Measurements from ENCODE around the gene UCHL1. TPM values are rescaled to one million over a fixed set of nuclear protein-coding genes. Genes with fewer than 3 reads are reported as not detected.
"Not testable (repeated sequence)": the region's sequence is repeated elsewhere in the genome, so short reads cannot be mapped to it uniquely, and the experiment has no call there.

UCHL1 gene
- total and polyA plus RNA-seq, 3 experiments from 2014 or later, result 0.75 to 0.83 TPM; not detected in 1

- Histone ChIP-seq H3K27ac (ENCODE audit: low read depth, low read length) (no peak overlapping the region), H3K4me3 (ENCODE audit: low read length) (no peak overlapping the region), H3K27me3 (ENCODE audit: insufficient read depth, low read length, poor library complexity, severe bottlenecking) (no peaks in the 10 kb centered on the region), H3K9me3 (ENCODE audit: low read length) (no peaks in the 10 kb centered on the region), H3K4me1 (ENCODE audit: insufficient read depth, low read length) (no peaks in the 10 kb centered on the region), H3K36me3 (ENCODE audit: insufficient read depth, low read length) (no peaks in the 10 kb centered on the region)
- no peak overlapping the region for H3K27ac Mint-ChIP-seq
- ChIA-PET CTCF (no interaction called here), POLR2A (no interaction called here)
- no peak overlapping the region for H3K4me3 Mint-ChIP-seq
- no peak for DNase-seq
- H3K36me3 Mint-ChIP-seq, result no peaks in the 10 kb centered on the region
- no peaks in the 10 kb centered on the region for H3K4me1 Mint-ChIP-seq
- peaks cover 0 to 9% of the 10 kb centered on the region in 2 donors for H3K27me3 Mint-ChIP-seq
- H3K9me3 Mint-ChIP-seq, result peaks cover 0 to 2% (median 0%) of the 10 kb centered on the region in 5 donors
These were observed 11.3 kb downstream of the UCHL1 start for GRCh38 chr4:41267997-41268396.

- no peak overlapping the region for H3K27ac ChIP-seq (ENCODE audit: low read depth, low read length)
- Mint-ChIP-seq H3K27me3 (peaks cover 0 to 3% of the 10 kb centered on the region in 2 donors), H3K9me3 (peaks cover 0 to 2% (median 0%) of the 10 kb centered on the region in 5 donors), H3K4me1 (no peaks in the 10 kb centered on the region), H3K27ac (no peak overlapping the region), H3K4me3 (no peak overlapping the region), H3K36me3 (no peaks in the 10 kb centered on the region)
- no peaks in the 10 kb centered on the region for H3K36me3 ChIP-seq (ENCODE audit: insufficient read depth, low read length)
- no peak overlapping the region for H3K4me3 ChIP-seq (ENCODE audit: low read length)
- no peaks in the 10 kb centered on the region for H3K4me1 ChIP-seq (ENCODE audit: insufficient read depth, low read length)
- POLR2A ChIA-PET, result no interaction called here
- H3K27me3 ChIP-seq (ENCODE audit: insufficient read depth, low read length, poor library complexity, severe bottlenecking), result no peaks in the 10 kb centered on the region
- CTCF ChIA-PET, result interaction anchor here (1.1 kb wide), 1 partner anchor 12 kb away, joined by 3 read pairs; no protein-coding TSS in a partner anchor
- no peak for DNase-seq
- H3K9me3 ChIP-seq (ENCODE audit: low read length), result no peaks in the 10 kb centered on the region
These were observed 12.2 kb downstream of the UCHL1 start for GRCh38 chr4:41268721-41269517.

DNA sequence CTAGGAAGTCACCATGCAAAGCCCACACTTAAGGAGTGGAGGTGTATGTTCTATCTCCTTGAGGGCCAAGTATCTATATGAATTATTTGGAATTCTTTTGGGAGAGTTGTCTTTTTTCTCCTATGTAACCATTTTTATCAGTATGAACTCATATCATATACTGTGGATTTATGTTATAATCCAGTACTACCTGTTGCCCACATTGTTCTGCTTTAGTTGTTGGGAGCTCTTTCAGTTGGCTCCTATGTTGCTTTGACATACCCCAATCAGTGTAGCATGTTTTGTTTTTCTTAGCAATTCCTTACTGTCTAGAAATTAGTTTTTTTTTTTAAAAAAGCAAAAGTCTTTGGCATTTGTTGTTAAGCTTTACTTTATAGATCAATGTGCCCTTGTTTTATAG lies 13.0 kb downstream of the UCHL1 start:
- Mint-ChIP-seq H3K27ac (no peak overlapping the region), H3K27me3 (no peaks in the 10 kb centered on the region), H3K4me3 (no peak overlapping the region), H3K4me1 (no peaks in the 10 kb centered on the region), H3K36me3 (no peaks in the 10 kb centered on the region), H3K9me3 (peaks cover 0 to 2% (median 0%) of the 10 kb centered on the region in 5 donors)
- H3K4me3 ChIP-seq (ENCODE audit: low read length), result no peak overlapping the region
- CTCF ChIA-PET, result interaction anchor here (1.1 kb wide), 1 partner anchor 11 kb away, joined by 3 read pairs; no protein-coding TSS in a partner anchor
- DNase-seq, result no peak
- no peaks in the 10 kb centered on the region for H3K9me3 ChIP-seq (ENCODE audit: low read length)
- no peaks in the 10 kb centered on the region for H3K4me1 ChIP-seq (ENCODE audit: insufficient read depth, low read length)
- no peaks in the 10 kb centered on the region for H3K27me3 ChIP-seq (ENCODE audit: insufficient read depth, low read length, poor library complexity, severe bottlenecking)
- POLR2A ChIA-PET, result no interaction called here
- no peak overlapping the region for H3K27ac ChIP-seq (ENCODE audit: low read depth, low read length)
- no peaks in the 10 kb centered on the region for H3K36me3 ChIP-seq (ENCODE audit: insufficient read depth, low read length)

DNA sequence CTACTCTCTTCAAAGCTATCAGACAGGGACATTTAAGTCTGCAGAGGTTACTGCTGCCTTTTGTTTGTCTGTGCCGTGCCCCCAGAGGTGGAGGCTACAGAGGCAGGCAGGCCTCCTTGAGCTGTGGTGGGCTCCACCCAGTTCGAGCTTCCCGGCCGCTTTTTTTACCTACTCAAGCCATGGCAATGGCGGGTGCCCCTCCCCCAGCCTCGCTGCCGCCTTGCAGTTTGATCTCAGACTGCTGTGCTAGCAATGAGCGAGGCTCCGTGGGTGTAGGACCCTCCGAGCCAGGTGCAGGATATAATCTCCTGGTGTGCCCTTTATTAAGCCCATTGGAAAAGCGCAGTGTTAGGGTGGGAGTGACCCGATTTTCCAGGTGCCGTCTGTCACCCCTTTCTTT lies 19.2 kb downstream of the UCHL1 start:
- H3K27me3 ChIP-seq (ENCODE audit: insufficient read depth, low read length, poor library complexity, severe bottlenecking); H3K4me1 ChIP-seq (ENCODE audit: insufficient read depth, low read length); H3K9me3 ChIP-seq (ENCODE audit: low read length); H3K9me3 Mint-ChIP-seq; H3K36me3 Mint-ChIP-seq; H3K4me3 ChIP-seq (ENCODE audit: low read length); H3K4me1 Mint-ChIP-seq; CTCF ChIA-PET; H3K27ac Mint-ChIP-seq; DNase-seq; H3K36me3 ChIP-seq (ENCODE audit: insufficient read depth, low read length); H3K27ac ChIP-seq (ENCODE audit: low read depth, low read length); H3K4me3 Mint-ChIP-seq: not testable (repeated sequence)
- POLR2A ChIA-PET, result interaction anchor here (0.6 kb wide), 1 partner anchor 1217 kb away, joined by 3 read pairs; no protein-coding TSS in a partner anchor
- H3K27me3 Mint-ChIP-seq, result peaks cover 2 to 19% of the 10 kb centered on the region in 2 donors

DNA sequence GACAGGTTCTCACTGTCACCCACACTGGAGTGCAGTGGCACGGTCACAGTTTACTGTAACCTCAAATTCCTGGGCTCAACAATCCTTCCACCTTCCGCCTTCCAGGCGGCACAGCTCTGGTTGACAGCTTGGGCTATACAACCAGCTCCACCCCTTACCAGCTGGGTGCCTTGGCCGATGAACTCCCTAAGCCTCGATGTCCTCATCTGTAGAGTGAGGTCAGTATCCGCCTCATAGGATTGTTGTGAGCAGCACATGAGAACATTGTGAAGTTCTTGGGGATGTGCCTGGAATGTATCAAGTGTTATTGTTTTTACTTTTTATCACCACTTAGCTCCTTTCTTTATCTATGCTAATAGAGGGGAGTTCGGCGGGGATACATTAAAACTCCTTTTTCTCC lies 23.3 kb downstream of the UCHL1 start:
- CTCF ChIA-PET, result interaction anchor here (1.8 kb wide), 1 partner anchor 18 kb away, joined by 6 read pairs; no protein-coding TSS in a partner anchor
- Mint-ChIP-seq H3K4me1 (no peaks in the 10 kb centered on the region), H3K4me3 (no peak overlapping the region), H3K9me3 (no peaks in the 10 kb centered on the region), H3K27ac (no peak overlapping the region), H3K36me3 (peaks cover 0 to 1% (median 0%) of the 10 kb centered on the region in 3 donors), H3K27me3 (peaks cover 2 to 19% of the 10 kb centered on the region in 2 donors)
- Histone ChIP-seq H3K36me3 (ENCODE audit: insufficient read depth, low read length) (no peaks in the 10 kb centered on the region), H3K4me1 (ENCODE audit: insufficient read depth, low read length) (no peaks in the 10 kb centered on the region), H3K9me3 (ENCODE audit: low read length) (no peaks in the 10 kb centered on the region), H3K4me3 (ENCODE audit: low read length) (no peak overlapping the region), H3K27me3 (ENCODE audit: insufficient read depth, low read length, poor library complexity, severe bottlenecking) (no peaks in the 10 kb centered on the region), H3K27ac (ENCODE audit: low read depth, low read length) (no peak overlapping the region)
- DNase-seq, result no peak
- POLR2A ChIA-PET, result no interaction called here

DNA sequence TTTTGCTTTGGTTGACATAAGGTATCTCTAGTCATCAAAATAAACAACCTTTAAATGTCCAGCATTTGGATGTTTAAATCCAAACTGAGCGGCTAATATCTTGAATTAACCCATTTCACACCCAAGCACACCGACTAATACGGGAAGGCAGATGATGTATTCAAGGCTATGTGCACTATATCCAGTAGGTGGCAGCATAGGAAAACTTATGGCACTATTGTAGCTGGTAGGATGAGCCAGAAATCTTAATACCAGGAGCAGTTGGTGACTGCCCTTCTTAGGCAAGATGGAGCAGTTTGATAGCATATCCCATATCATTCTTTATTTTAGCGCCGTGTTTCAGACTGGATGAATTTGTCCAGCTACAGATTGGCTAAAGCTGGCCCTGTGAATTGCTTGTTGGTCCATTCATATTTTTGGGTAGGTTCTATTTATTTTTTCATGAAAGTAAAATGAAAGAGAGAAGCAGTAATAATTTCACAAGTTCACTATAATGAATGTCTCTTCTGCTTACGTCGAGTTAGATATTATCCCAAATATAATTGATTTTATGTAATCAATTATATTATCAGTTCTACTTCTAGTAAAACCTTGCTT lies 24.4 kb downstream of the UCHL1 start:
- Histone ChIP-seq H3K4me1 (ENCODE audit: insufficient read depth, low read length) (no peaks in the 10 kb centered on the region), H3K9me3 (ENCODE audit: low read length) (no peaks in the 10 kb centered on the region), H3K4me3 (ENCODE audit: low read length) (no peak overlapping the region), H3K27me3 (ENCODE audit: insufficient read depth, low read length, poor library complexity, severe bottlenecking) (no peaks in the 10 kb centered on the region), H3K27ac (ENCODE audit: low read depth, low read length) (no peak overlapping the region), H3K36me3 (ENCODE audit: insufficient read depth, low read length) (no peaks in the 10 kb centered on the region)
- CTCF ChIA-PET, result interaction anchor here (0.8 to 1.8 kb wide), 6 partner anchors 8 to 606 kb away, joined by 3 to 6 read pairs (median 3); no protein-coding TSS in a partner anchor
- H3K36me3 Mint-ChIP-seq, result peaks cover 0 to 1% (median 0%) of the 10 kb centered on the region in 3 donors
- peak in 2 of 5 donors; percentile 7 to 28 for DNase-seq
- POLR2A ChIA-PET, result no interaction called here
- no peak overlapping the region for H3K4me3 Mint-ChIP-seq
- H3K27ac Mint-ChIP-seq, result no peak overlapping the region
- peaks cover 0 to 19% of the 10 kb centered on the region in 2 donors for H3K27me3 Mint-ChIP-seq
- no peaks in the 10 kb centered on the region for H3K4me1 Mint-ChIP-seq
- H3K9me3 Mint-ChIP-seq, result no peaks in the 10 kb centered on the region

DNA sequence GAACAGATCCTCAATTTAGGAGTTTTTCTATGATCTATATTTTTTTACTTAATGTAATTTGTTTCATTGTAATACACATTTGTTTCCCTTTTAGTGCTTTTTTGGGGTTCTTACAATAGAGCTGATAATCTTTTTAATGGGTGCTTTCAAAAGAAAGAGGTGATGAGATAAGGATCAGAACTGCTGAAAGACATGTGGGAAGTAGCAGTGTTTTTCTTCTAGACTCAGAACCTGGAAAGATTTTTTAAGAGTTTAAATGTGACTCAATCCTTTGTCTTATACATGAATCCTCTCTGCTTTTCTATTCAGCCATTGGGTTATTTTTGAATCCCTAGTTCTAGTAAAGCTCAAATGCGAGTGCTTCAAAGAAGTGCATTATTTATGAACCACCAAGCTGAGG lies 25.6 kb downstream of the UCHL1 start:
- Histone ChIP-seq H3K36me3 (ENCODE audit: insufficient read depth, low read length) (no peaks in the 10 kb centered on the region), H3K4me1 (ENCODE audit: insufficient read depth, low read length) (no peaks in the 10 kb centered on the region), H3K9me3 (ENCODE audit: low read length) (no peaks in the 10 kb centered on the region), H3K27ac (ENCODE audit: low read depth, low read length) (no peak overlapping the region), H3K27me3 (ENCODE audit: insufficient read depth, low read length, poor library complexity, severe bottlenecking) (no peaks in the 10 kb centered on the region), H3K4me3 (ENCODE audit: low read length) (no peak overlapping the region)
- no peak for DNase-seq
- POLR2A ChIA-PET, result no interaction called here
- Mint-ChIP-seq H3K27ac (no peak overlapping the region), H3K4me1 (no peaks in the 10 kb centered on the region), H3K36me3 (peaks cover 0 to 1% (median 0%) of the 10 kb centered on the region in 3 donors), H3K9me3 (no peaks in the 10 kb centered on the region), H3K27me3 (peaks cover 0 to 15% of the 10 kb centered on the region in 2 donors), H3K4me3 (no peak overlapping the region)
- CTCF ChIA-PET, result no interaction called here

GRCh38 chr4:41285202-41285863 lies 28.6 kb downstream of the UCHL1 start:
- ChIA-PET POLR2A (interaction anchor here (0.6 kb wide), 1 partner anchor 1400 kb away, joined by 7 read pairs; no protein-coding TSS in a partner anchor), CTCF (no interaction called here)
- no peaks in the 10 kb centered on the region for H3K4me1 Mint-ChIP-seq
- DNase-seq, result no peak
- no peak overlapping the region for H3K4me3 ChIP-seq (ENCODE audit: low read length)
- no peaks in the 10 kb centered on the region for H3K4me1 ChIP-seq (ENCODE audit: insufficient read depth, low read length)
- H3K27me3 Mint-ChIP-seq, result no peaks in the 10 kb centered on the region
- H3K36me3 Mint-ChIP-seq, result no peaks in the 10 kb centered on the region
- no peak overlapping the region for H3K27ac Mint-ChIP-seq
- no peak overlapping the region for H3K27ac ChIP-seq (ENCODE audit: low read depth, low read length)
- no peaks in the 10 kb centered on the region for H3K9me3 ChIP-seq (ENCODE audit: low read length)
- no peaks in the 10 kb centered on the region for H3K27me3 ChIP-seq (ENCODE audit: insufficient read depth, low read length, poor library complexity, severe bottlenecking)
- H3K36me3 ChIP-seq (ENCODE audit: insufficient read depth, low read length), result no peaks in the 10 kb centered on the region
- no peak overlapping the region for H3K4me3 Mint-ChIP-seq
- H3K9me3 Mint-ChIP-seq, result no peaks in the 10 kb centered on the region
